Glomerular visceral epithelial cell (primary cell): ENCODE data around the gene DNAH9.

ENCODE experiments used
- DNase-seq: peaks from one replicate; pipeline ENCODE4 v3.0.0-alpha.2; 2016; ENCODE audit errors: extremely low spot score

DNAH9 gene

GRCh38 chr17:11610999-11611566 is 12.8 kb downstream of the DNAH9 start:
- no peak for DNase-seq

DNA sequence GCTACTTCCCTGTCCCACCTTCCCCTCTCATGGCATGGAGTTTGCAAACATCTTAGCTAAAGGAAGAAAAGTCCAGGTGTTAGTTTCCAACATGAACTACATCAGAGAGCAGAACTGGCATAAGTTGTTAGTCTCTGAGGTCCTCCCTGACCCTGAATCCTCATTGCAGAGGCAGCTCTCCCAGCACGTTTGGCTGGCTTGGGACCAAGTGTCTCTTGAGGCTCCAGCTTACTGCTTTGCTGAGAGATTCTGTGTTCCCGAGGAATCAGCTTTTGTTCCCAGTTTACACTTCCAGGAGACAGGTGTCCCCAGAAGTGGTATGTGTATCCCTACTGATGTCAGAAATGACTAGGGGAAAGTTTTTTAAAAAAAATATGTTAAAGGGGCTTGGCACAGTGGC is 14.7 kb downstream of the DNAH9 start:
- no peak for DNase-seq

GRCh38 chr17:11618861-11619566 is 20.7 kb downstream of the DNAH9 start:
- DNase-seq, result no peak

GRCh38 chr17:11622492-11622891 is 24.2 kb downstream of the DNAH9 start:
- no peak for DNase-seq

DNA sequence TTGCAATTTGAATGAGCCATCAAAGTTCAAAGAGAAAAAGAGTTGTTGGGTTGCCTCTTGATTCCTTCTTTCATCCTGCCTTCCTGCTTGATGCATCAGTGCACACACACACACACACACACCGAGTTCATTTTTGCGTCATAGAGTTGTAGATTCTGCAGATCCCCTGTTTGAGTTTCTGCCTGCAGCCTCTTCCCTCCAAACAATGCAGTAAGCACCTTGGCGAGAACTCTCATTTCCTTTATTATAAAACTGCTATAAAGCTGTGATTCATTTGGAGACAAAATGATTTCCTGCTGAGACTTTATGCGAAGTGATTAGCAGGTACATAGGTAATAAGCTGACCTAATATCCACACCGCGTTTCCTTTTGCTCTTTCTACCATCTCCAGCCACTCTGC is 26.7 kb downstream of the DNAH9 start:
- no peak for DNase-seq

DNA sequence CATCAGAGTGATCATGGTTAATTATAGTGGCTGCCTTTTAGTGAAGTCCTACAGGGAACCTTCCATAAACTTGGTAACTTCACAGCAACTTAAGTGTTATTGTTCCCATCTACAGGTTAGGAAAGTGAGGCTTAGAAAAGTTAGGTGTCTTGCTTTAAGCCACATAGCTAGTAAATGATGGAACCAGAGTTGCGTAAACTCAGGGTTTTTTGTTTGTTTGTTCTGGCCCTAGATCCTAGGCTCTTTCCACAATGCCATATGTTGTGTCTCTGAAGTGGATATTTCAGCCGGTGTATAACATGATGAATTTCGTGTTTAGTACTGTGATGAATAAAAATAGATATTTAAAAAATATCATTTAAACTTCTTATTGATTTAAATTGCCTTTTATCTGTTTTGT is 27.6 kb downstream of the DNAH9 start:
- DNase-seq, result no peak

DNA sequence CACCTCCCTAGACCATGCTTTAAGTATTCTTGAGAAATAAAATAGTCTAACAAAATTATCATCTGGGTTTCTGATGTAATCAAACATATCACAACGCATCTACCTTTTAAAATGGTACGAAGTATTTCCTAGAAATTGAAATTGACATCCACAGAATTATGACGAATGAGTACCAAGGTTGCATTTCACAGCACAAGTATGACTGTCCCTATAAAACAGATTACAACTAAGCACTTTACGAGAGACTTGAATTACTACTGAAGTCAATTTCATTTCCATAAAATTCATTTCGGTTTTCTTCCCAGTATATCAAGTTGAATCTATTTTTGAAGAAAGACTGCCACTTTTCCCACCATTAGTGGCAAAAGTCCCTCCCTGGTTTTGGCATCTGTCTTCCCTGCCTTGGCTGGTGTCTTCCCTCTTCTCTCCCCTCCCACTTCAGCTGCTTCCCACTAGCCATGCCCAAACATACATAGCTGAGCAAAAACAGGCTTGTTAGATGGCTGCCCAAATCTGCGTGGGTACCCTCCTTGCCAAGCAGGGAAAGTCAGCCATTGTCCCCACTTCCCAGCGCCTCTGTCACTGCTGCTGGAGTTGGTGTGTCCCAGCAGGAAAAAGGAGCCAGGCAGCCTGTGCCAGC is 29.2 kb downstream of the DNAH9 start:
- DNase-seq, result no peak

- no peak for DNase-seq
Observed at GRCh38 chr17:11628374-11628773, 30.1 kb downstream of the DNAH9 start.

- DNase-seq, result no peak
Observed at GRCh38 chr17:11628831-11629230, 30.6 kb downstream of the DNAH9 start.

- no peak for DNase-seq
Observed at GRCh38 chr17:11636771-11637170, 38.5 kb downstream of the DNAH9 start.

DNA sequence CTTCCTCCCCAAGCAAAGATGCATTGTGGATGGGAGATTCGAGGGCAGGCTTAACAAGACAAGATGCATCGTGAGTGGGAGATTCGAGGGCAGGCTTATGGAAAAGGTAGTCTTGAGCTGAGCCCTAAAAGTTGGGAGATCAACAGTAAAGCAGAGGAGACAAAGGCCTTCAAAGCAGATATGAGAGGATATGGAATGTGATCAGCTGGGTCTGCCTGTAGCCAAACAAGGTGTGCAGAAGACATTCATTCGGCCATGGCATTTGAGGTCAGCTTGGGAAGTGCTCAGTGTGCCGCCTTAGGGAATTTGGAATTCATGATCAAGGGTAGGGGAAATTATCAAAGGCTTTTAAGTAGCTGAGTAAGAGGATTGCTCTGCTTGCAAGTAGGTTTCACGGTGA is 39.5 kb downstream of the DNAH9 start:
- DNase-seq, result no peak

DNA sequence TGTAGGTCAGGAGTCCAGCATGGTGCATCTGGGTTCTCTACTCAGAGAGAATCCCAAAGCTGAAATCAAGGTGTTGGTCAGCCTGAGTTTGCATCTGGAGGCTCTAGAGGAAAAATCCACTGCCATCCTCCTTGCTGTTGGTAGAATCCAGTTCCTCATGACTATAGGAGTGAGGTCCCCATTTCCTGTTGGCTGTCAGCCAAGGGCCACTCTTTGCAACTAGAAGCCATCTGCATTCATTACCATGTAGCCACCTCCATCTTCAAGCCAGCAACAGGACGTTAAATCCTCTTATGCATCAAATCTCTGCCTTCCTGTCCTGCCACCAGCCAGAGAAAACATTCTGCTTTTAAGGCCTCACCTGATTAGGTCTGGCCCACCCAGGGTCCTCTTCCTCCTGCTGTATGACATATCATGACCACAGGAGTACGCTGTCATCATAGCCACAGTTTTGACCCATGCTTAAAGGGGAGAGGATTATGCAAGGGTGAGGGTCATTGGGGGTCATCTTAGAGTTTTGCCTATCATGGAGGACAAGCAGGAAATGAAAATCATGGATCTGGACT is 40.5 kb downstream of the DNAH9 start:
- no peak for DNase-seq

- DNase-seq, result no peak
Observed at GRCh38 chr17:11639736-11640462, 41.6 kb downstream of the DNAH9 start.

DNA sequence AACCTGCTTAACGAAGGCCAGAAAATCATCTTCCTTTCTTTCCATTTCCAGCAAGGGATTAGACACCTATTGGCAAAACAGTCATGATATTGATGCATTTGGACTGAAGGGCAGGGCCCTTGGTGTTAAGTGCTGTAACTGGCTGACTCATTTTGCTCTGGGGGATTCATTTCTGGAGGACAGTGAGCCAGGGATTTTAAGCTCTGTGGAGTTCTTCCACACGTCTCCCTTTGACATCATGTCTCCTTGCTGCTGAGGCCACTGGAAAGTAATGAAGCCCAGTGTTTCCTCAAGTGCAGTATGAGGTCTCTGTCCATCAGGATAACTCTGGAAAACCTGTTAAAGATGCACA is 42.2 kb downstream of the DNAH9 start:
- no peak for DNase-seq

DNA sequence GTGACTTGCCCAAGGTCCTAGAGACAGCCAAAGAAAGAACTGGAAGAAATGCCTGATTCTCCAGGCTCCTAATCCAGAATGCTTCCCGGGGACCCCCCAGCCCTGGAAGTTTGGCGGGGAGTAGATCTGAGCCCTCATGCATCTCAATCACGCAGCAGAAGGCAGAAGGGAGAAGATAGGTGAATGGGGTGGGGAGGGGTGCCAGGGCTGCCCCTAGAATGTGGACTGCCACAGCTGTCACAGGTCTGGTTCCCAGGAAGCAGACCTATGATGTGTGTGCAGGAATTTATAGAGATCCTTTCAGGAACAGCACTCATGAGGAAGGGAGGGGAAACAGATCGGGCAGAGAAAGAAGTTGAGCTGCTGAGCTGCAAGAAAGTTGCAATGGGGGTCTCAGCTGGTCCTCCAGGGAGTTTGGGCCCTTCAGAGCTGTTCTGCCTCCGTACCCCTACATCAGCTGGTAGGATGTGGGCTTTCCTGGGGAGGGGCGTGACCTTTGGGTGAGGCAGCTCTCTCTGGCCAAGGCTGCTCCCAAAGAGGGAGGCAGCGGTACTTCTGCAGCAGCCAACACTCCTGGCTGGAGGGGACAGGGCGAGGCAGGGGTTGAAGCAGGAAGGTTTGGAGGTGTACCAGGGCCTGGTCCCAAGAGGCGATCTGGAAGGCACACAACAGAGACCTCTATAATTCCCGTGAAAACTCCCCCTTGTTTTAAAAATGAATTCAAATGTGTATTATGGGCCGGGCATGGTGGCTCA is 43.4 kb downstream of the DNAH9 start:
- no peak for DNase-seq

DNA sequence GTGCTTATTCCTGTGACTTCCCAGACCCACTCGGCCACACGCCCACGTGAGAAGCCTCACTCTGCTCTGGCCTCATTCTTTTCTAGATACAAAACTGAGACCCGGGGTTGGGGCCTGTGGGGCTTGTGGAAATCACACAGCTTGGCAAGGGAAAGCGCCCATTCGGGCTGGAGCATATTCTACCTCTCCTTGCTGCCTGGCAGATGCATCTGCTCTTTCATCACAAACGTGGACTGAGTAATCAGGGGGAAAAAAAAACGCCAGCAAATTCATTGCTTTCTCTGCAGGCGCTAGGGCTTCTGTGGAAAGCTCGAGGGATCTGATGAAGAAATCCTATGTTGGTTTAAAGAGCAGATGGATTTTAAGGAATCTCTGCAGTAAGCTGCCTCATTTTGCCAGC is 44.4 kb downstream of the DNAH9 start:
- no peak for DNase-seq

DNA sequence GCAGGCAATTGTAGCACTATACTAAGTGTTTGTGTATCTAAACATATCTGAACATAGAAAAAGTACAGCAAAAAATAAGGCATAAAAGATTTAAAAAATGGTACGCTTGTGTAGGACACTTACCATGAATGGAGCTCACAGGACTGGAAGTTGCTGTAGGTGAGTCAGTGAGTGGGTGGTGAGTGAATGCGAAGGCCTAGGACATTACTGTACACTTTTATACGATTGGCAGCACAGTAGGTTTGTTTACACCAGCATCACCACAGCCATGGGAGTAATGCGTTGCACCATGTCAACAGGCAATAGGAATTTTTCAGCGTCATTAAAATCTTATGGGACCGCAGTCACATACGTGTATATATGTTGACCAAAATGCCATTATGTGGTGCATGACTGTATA is 45.6 kb downstream of the DNAH9 start:
- no peak for DNase-seq

GRCh38 chr17:11644265-11645212 is 46.3 kb downstream of the DNAH9 start:
- peak; percentile 17 for DNase-seq

- DNase-seq, result no peak
Observed at GRCh38 chr17:11645426-11645825, 47.2 kb downstream of the DNAH9 start.

- no peak for DNase-seq
Observed at GRCh38 chr17:11651089-11651488, 52.8 kb downstream of the DNAH9 start.

DNA sequence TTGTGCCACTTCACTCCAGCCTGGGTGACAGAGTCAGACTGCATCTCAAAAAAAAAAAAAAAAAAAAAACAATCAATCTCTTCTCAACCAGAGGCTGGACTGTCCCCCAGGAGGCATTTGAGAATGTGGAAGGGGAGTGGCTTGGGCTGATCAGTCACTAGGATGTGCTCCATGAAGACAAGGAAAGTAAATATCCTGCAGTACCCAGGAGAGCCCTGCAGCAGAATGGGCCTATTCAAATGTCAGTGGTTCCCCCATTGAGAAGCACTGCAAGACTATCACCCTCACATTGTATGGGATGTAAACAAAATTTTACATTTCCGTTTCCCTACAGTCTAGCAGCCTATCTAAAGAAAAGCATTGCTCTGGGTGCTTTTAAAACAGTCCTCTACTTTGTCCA is 70.3 kb downstream of the DNAH9 start:
- no peak for DNase-seq
